Measurements from ENCODE around the gene C1orf159.
"Not testable (repeated sequence)": the region's sequence is repeated elsewhere in the genome, so short reads cannot be mapped to it uniquely, and the experiment has no call there.

Gene C1orf159

DNA sequence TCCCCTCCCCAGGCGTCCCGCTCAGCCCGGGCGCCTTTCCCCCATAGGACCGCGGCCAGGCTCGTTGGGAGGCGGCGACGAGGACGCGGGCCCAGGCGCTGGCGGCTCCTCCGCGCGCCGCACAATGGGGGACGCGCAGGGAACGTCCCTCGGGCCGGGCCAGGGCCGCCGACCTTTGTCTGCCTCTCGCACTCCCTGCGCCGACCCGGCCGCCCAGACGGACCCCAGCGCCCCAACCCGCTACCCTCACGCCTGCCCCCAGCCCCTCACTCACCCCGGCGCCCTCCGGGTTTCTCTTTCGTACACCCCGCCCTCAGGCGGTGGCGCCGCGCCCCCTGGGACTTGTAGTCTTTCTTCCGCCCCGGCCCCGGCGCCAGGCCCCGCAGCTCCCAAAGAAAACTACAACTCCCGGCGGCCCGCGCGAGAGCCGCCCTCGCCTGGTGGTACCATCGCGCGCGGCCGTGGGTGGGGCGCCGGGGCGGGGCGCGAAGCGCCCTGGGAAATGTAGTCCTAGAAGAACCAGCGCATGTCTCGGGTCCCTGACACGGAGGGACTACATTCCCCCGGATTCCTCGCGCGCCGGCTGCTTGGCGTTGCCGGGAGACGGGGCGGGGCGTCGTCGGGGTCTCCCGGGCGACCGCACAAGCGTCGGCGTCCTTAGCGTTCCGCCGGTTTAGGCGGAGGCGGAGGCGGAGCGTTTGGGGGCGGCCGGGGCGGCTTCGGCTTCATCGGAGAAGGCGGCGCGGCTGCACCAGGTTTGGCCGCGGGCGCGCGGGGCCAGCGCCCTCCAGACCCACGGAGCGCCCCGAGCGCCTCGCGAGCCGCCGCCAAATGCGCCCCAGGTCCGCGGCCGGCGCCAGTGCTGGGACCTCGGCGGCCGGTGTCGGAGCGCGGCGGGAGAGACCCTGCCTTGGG is at the start of gene C1orf159:
Gene C1orf159, minus strand, starts transcription at position 304 of the 915 bp plus-strand sequence. CDS start 24,546 bp downstream, outside the sequence.
- DNase-seq: peak; percentile 99

GRCh38 chr1:1165485-1165884 is 49.6 kb upstream of the C1orf159 start:
- DNase-seq: no peak

DNA sequence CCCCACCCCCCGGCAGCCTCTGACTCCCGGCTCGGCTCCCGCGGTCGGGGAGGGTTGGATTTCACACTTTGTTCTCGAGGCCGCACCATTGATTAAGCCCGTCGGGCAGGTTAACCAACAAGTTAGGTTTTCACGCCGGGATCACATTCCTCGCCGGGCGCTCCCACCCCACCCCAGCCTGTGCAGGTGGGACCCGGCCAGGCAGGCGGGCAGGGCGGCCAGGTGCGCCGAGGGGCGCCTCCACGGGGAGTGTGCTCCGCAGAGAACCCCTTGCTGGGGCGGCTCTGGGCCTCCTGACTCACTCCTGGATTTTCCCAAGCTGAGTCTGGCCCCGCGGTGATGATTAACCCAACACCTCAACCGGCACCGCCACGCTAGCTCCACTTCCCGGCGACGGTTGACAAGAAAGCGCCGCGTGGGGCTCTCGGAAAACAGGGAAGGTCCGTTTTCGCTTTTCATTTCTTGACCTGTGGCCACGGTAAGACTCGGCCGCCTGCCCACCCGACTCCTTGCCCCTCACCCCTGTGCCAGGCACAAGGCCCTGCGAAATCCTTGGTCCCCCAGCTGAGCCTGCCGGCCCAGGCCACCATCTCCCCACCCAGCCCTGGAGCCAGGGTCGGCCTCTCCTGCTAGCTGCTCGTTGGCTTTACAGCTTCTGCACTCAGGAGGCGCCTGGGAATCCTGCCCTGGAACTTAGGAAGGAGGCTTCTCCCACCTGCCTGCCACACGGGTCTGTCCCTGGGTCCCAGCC is 49.0 kb upstream of the C1orf159 start:
- DNase-seq: no peak

DNA sequence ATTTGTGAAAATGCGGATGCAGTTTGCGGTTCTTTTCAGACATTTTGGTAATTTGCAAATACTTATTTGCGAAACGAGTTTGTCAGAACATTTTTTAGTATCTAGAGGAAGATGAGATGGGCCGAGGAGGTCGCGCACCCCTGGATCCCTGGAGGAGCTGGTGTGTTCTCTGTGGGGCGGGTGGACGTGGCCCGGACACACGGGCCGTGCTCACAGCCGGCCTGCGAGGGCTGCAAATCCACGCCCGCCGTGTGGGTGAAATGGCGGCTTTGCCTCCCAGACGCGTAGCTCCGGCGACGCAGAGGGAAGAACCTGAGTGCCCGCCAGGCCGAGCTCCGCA is 48.4 kb upstream of the C1orf159 start:
- DNase-seq: no peak

- no peak for DNase-seq
Measured at GRCh38 chr1:1163538-1164070, 47.7 kb upstream of the C1orf159 start.

DNA sequence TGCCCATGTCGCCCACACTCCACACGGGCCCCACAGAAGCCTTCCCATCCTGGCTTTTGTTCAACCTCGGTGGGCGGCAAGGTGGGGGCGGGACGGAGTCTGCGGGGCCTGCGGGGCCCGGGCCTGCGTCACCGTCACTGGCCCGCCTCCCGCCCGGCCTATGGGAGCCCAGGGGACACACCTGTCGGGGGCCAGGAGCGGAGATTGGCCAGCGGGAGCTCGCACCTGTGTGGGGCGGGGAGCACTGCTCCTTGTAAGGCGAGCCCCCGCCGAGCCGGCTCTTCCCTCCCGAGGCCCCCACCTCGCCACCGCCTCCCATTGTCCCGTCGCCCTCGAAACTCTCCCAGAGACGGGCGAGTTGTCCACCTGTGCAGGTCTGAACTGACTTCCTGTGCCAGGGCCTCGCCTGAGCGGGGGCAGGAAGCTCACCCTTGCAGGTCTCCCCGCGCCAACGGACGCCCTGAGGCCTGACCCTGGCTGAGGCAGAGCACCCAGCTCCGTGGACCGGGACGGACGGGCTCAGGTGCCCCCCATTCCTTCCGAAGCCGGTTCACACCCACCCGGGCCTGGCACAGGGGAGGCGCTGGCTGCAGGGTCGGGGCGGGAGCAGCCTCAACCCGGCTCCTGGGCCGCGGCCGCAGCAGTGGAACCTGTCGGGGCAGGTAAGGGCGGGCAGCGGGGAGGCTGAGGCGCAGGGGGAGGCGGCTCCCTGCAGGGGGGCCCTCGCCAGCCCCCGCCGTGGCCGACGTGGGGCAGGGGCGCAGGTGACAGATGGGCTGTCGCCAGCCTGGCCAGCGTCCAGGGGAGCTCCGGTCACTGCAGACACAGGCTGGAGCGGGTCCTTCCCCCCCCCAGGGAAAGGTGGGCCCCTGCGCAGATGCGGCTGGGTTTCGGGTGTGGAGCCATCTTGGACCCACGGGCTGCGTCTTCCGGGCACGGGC is 47.0 kb upstream of the C1orf159 start:
- DNase-seq: no peak

GRCh38 chr1:1161683-1162079 is 45.8 kb upstream of the C1orf159 start:
- no peak for DNase-seq

DNA sequence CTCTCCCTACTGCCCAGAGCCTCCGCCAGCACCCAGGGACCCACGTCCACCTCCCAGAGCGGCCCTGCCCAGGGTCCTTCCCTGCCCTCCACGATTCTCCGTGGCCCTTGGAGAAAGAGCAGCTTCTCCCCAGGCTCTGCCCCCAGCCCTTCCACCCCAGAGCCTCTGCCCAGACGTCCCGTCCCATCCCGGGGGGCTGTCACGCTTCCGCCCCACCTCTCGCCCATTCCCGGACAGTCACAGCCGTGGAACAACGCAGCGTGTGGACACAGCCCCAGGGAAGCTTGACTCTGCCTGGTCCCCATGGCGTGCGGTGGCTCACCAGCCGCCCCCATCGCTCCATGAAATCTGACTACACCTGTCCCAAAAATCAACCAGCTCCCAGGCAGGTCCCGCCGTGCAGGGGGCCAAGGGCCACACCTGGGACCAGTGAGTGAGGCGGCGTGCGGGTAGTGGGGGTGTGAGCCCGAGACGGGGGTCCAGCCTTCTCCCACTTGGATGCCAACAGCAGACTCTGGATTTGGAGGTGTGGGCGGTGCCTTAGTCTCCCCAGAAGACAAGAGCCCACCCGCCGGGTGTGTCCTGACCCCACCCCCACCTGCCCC is 45.3 kb upstream of the C1orf159 start:
- no peak for DNase-seq

DNA sequence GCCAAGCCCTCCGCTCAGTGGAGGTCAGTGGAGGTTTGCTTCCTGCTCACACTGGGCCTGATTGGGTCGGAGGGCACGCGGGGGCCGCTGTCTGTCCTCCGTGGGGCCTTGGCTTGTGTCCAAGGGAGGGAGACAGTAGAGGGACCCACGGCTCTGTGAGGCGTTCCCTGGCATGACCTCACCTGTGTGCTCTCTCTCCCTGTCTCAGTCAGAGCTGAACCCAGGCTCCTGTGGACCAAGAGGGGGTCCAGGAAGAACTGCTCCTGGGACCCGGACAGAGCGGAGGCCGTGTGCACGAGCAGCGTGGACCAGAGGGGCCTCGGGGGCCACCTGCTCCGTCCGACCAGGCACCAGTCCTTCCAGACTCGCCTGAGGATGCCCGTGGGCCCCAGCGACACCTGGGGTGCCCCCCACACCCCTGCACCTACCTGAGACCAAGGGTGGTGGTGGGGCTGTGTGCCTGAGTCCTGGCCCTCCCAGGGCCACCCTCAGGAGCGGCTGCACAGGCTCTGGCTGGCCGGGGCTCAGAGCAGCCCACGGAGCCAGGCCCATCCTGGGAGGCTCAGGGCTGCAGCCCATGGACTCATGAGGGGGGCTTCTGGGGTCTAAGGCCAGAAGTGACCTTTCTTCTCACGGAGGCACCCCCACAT is 44.5 kb upstream of the C1orf159 start:
- DNase-seq: no peak

GRCh38 chr1:1157914-1158710 is 42.2 kb upstream of the C1orf159 start:
- DNase-seq: peak; percentile 82

DNA sequence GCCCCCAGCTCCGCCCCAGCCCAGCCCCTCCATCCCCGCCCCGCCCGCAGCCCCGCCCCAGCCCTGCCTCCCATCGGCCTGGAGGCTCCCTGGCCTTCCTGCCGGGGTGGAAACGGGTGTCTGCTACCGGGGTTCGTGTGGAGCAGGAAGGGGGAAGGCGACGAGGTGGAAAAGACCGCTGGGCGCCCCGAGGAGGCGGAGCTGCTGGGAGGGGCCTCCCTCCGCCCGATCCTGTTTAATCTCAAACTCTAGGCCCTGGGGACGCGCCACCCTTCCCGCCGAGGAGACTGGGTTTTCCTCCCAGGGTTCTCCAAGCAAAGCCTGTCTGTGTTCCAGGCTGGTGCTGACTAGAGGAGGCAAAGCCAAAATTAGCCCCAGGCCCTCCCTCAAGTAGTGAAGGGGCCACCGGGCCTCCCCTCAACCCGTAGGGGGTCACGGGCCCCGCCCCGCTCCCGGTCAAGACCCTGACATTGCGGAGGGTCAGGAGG is 41.6 kb upstream of the C1orf159 start:
- peak; percentile 68 for DNase-seq

- no peak for DNase-seq
Measured at GRCh38 chr1:1157033-1157365, 41.1 kb upstream of the C1orf159 start.

GRCh38 chr1:1156140-1157032 is 40.5 kb upstream of the C1orf159 start:
- DNase-seq: no peak

- DNase-seq: no peak
Measured at GRCh38 chr1:1155258-1155657, 39.4 kb upstream of the C1orf159 start.

- DNase-seq: no peak
Measured at GRCh38 chr1:1153874-1154273, 38.0 kb upstream of the C1orf159 start.

- not testable (repeated sequence) for DNase-seq
Measured at GRCh38 chr1:1153215-1153614, 37.3 kb upstream of the C1orf159 start.

DNA sequence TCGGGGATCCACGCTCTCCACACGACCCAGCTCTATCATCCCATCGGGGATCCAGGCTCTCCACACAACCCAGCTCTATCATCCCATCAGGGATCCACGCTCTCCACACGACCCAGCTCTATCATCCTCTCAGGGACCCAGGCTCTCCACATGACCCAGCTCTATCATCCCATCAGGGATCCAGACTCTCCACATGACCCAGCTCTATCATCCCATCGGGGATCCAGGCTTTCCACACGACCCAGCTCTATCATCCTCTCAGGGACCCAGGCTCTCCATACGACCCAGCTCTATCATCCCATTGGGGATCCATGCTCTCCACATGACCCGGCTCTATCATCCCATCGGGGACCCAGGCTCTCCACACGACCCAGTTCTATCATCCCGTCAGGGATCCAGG is 36.5 kb upstream of the C1orf159 start:
- not testable (repeated sequence) for DNase-seq

DNA sequence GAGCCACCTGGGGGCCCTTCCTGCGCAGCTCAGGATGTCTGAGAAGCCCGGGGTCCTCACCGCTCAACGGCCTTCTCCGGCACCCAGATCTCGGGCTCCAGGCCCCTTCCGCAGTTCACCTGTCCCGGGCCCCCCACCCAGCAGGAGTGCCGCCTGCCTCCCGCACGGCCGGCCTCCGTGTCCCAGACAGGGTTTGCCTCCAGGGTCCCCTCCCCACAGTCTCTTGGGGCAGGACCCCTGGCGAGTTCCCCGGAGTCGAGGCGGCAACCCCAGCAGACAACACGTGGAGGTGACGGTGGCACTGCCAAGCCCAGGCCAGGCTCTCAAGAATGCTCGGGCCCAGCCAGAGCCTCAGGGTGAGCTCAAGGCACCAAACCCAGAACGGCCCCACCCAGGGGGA is 35.4 kb upstream of the C1orf159 start:
- no peak for DNase-seq

- DNase-seq: no peak
Measured at GRCh38 chr1:1150100-1150499, 34.2 kb upstream of the C1orf159 start.

GRCh38 chr1:1149416-1149815 is 33.5 kb upstream of the C1orf159 start:
- DNase-seq: no peak
